Neural progenitor cell (in vitro differentiated cells): ENCODE results near the gene SAMD11. TPM values are rescaled to one million over a fixed set of nuclear protein-coding genes. Genes with fewer than 3 reads are reported as not detected.
"Not testable (repeated sequence)": the region's sequence is repeated elsewhere in the genome, so short reads cannot be mapped to it uniquely, and the experiment has no call there.

Source experiments
- DNase-seq: peaks from one replicate; pipeline ENCODE4 v3.0.0-alpha.2; 2016; ENCODE audit warnings: low spot score
- H2AFZ ChIP-seq: fragments of 200-600 bp; sonication (generic); replicated peaks from 2 replicates; pipeline ENCODE4 v1.6.1; 2016; ENCODE audit warnings: antibody characterized with exemption
- H3F3A ChIP-seq: fragments of 200-600 bp; sonication (generic); 2 replicates; pipeline ENCODE4 v1.6.1; 2016; ENCODE audit warnings: antibody characterized with exemption, low read depth
- H3K27ac ChIP-seq: fragments of 200-600 bp; sonication (generic); 2 replicates; pipeline ENCODE4 v1.5.1; 2016; ENCODE audit warnings: mild to moderate bottlenecking
- H3K27me3 ChIP-seq: fragments of 200-600 bp; sonication (generic); 2 replicates; pipeline ENCODE4 v1.6.1; 2016; ENCODE audit warnings: mild to moderate bottlenecking, moderate library complexity
- H3K36me3 ChIP-seq: fragments of 200-600 bp; sonication (generic); 2 replicates; pipeline ENCODE4 v1.5.1; 2016
- H3K4me1 ChIP-seq: fragments of 200-600 bp; sonication (generic); 2 replicates; pipeline ENCODE4 v1.6.1; 2016; ENCODE audit warnings: mixed run types
- H3K4me2 ChIP-seq: fragments of 200-600 bp; sonication (generic); 2 replicates; pipeline ENCODE4 v1.6.1; 2016
- H3K4me3 ChIP-seq: fragments of 200-600 bp; sonication (generic); 2 replicates; pipeline ENCODE4 v1.5.1; 2016
- H3K79me2 ChIP-seq: fragments of 200-600 bp; sonication (generic); 2 replicates; pipeline ENCODE4 v1.6.1; 2016; ENCODE audit warnings: low read depth
- H3K9ac ChIP-seq: fragments of 200-600 bp; sonication (generic); 2 replicates; pipeline ENCODE4 v1.6.1; 2016
- H3K9me3 ChIP-seq: fragments of 200-600 bp; sonication (generic); 2 replicates; pipeline ENCODE4 v1.5.1; 2016; ENCODE audit warnings: low read depth
- H4K20me1 ChIP-seq: fragments of 200-600 bp; sonication (generic); 2 replicates; pipeline ENCODE4 v1.6.1; 2016; ENCODE audit warnings: low read depth
- H3K27ac Mint-ChIP-seq: 3 replicates; pipeline ENCODE4 v1.8.0; 2021; ENCODE audit warnings: mixed read lengths
- H3K27me3 Mint-ChIP-seq: 2 replicates; pipeline ENCODE4 v1.8.0; 2022; ENCODE audit warnings: low read depth, mild to moderate bottlenecking, inconsistent platforms, moderate library complexity, mixed read lengths; ENCODE audit not compliant: insufficient read depth
- H3K36me3 Mint-ChIP-seq: 3 replicates; pipeline ENCODE4 v1.8.0; 2021; ENCODE audit warnings: mixed read lengths
- H3K4me1 Mint-ChIP-seq: 3 replicates; pipeline ENCODE4 v1.8.0; 2021; ENCODE audit warnings: mixed read lengths
- H3K4me3 Mint-ChIP-seq: 3 replicates; pipeline ENCODE4 v1.8.0; 2021; ENCODE audit warnings: mild to moderate bottlenecking, moderate library complexity, mixed read lengths
- H3K9me3 Mint-ChIP-seq: 3 replicates; pipeline ENCODE4 v1.8.0; 2020; ENCODE audit warnings: mixed read lengths
- CTCF ChIP-seq: fragments of 200-600 bp; sonication (generic); IDR thresholded peaks from 2 replicates; pipeline ENCODE4 v1.5.1; 2017; ENCODE audit warnings: antibody characterized with exemption, mild to moderate bottlenecking
- EZH2 ChIP-seq: fragments of 200-600 bp; sonication (generic); IDR thresholded peaks from 2 replicates; pipeline ENCODE4 v1.6.1; 2017; ENCODE audit warnings: antibody characterized with exemption, mild to moderate bottlenecking, moderate library complexity
- EZH2phosphoT487 ChIP-seq: fragments of 200-600 bp; sonication (generic); IDR thresholded peaks from 2 replicates; pipeline ENCODE4 v1.6.1; 2017; ENCODE audit warnings: antibody characterized with exemption
- total RNA-seq: library from RNA; depleted of rRNA; stranded (reverse); fragments of >200 nt; gene quantifications from 2 replicates; pipeline ENCODE4 v1.2.3, GENCODE V29; 2015; ENCODE audit warnings: low replicate concordance

SAMD11 gene
- total RNA-seq, 1 donor from 2014 or later = not detected

DNA sequence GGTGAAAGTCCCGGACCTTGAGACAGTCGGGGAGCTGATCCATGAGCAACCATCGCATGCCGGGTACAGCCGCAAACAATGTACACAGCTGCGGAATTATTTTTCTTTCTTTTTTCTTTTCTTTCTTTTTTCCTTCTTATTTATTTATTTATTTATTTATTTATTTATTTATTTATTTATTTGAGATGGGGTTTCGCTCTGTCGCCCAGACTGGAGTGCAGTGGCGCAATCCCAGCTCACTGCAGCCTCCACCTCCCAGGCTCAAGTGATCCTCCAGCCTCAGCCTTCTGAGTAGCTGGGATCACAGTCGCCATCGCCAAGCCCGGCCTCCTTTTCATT is 60.7 kb downstream of the SAMD11 start:
- Histone ChIP-seq H3F3A (no peaks in the 10 kb centered on the region), H4K20me1 (no peaks in the 10 kb centered on the region), H3K4me1 (no peaks in the 10 kb centered on the region), H3K27me3 (peaks cover 92% of the 10 kb centered on the region), H3K79me2 (no peaks in the 10 kb centered on the region), H3K9me3 (no peaks in the 10 kb centered on the region), H3K9ac (no peak overlapping the region), H2AFZ (no peak overlapping the region), H3K36me3 (no peaks in the 10 kb centered on the region), H3K4me3 (no peak overlapping the region), H3K4me2 (peak overlapping the region; percentile 67), H3K27ac (no peak overlapping the region)
- no peak for DNase-seq
- Mint-ChIP-seq H3K27me3 (peaks cover 19% of the 10 kb centered on the region), H3K27ac (no peak overlapping the region), H3K4me1 (peaks cover 7% of the 10 kb centered on the region), H3K36me3 (peaks cover 1% of the 10 kb centered on the region), H3K4me3 (no peak overlapping the region), H3K9me3 (peaks cover 12% of the 10 kb centered on the region)
- TF ChIP-seq CTCF (peak; percentile 3), EZH2 (no peak)

GRCh38 chr1:985126-985525 is 61.4 kb downstream of the SAMD11 start:
- Histone ChIP-seq H3K9ac (no peak overlapping the region), H3K79me2 (no peaks in the 10 kb centered on the region), H3K4me1 (no peaks in the 10 kb centered on the region), H3K27ac (no peak overlapping the region), H3K4me3 (no peak overlapping the region), H3K4me2 (no peak overlapping the region), H3K27me3 (peaks cover 98% of the 10 kb centered on the region), H3K36me3 (no peaks in the 10 kb centered on the region), H3K9me3 (no peaks in the 10 kb centered on the region), H2AFZ (no peak overlapping the region), H3F3A (no peaks in the 10 kb centered on the region), H4K20me1 (no peaks in the 10 kb centered on the region)
- TF ChIP-seq EZH2 (no peak), CTCF (no peak), EZH2phosphoT487 (no peak)
- no peak for DNase-seq
- Mint-ChIP-seq H3K27ac (no peak overlapping the region), H3K27me3 (peaks cover 22% of the 10 kb centered on the region), H3K4me1 (peaks cover 7% of the 10 kb centered on the region), H3K36me3 (peaks cover 1% of the 10 kb centered on the region), H3K4me3 (peak overlapping the region; percentile 7), H3K9me3 (peaks cover 16% of the 10 kb centered on the region)

GRCh38 chr1:988061-988460 is 64.3 kb downstream of the SAMD11 start:
- H3K36me3 Mint-ChIP-seq, H3K4me1 ChIP-seq, H3K4me2 ChIP-seq, DNase-seq, H3K27ac Mint-ChIP-seq, H3K9me3 ChIP-seq, H4K20me1 ChIP-seq, H3K4me3 ChIP-seq, H3K36me3 ChIP-seq, H3K4me1 Mint-ChIP-seq, H2AFZ ChIP-seq, H3K27ac ChIP-seq, H3F3A ChIP-seq, H3K4me3 Mint-ChIP-seq, H3K79me2 ChIP-seq, H3K9ac ChIP-seq: not testable (repeated sequence)
- H3K27me3 ChIP-seq = peaks cover 99% of the 10 kb centered on the region
- H3K27me3 Mint-ChIP-seq = peaks cover 27% of the 10 kb centered on the region
- H3K9me3 Mint-ChIP-seq = peaks cover 36% of the 10 kb centered on the region

GRCh38 chr1:991275-991674 is 67.6 kb downstream of the SAMD11 start:
- H3K36me3 Mint-ChIP-seq, H3F3A ChIP-seq, H4K20me1 ChIP-seq, DNase-seq, H3K27ac Mint-ChIP-seq, H3K79me2 ChIP-seq, H2AFZ ChIP-seq, H3K4me1 Mint-ChIP-seq, H3K27ac ChIP-seq, H3K9me3 ChIP-seq, H3K4me1 ChIP-seq, H3K36me3 ChIP-seq, H3K4me3 ChIP-seq, H3K9ac ChIP-seq, H3K4me3 Mint-ChIP-seq, H3K4me2 ChIP-seq: not testable (repeated sequence)
- H3K27me3 ChIP-seq = peaks cover 100% of the 10 kb centered on the region
- Mint-ChIP-seq H3K9me3 (peaks cover 42% of the 10 kb centered on the region), H3K27me3 (peaks cover 25% of the 10 kb centered on the region)
